AG04449 (cell line): ENCODE data around the gene SELE.

Experiments
- CTCF ChIA-PET: fragments of 350-600 bp; formaldehyde crosslinking; extraction: SDS; loops from one replicate; lab custom pipeline; 2021; ENCODE audit warnings: antibody characterized with exemption; lab: Yijun Ruan, JAX
- POLR2A ChIA-PET: fragments of 400-600, 350-600 bp; formaldehyde crosslinking; extraction: SDS; loops from one replicate; lab custom pipeline; 2020; ENCODE audit warnings: antibody characterized with exemption, inconsistent platforms; lab: Yijun Ruan, JAX
- DNase-seq: peaks from one replicate; pipeline ENCODE4 v3.0.0-alpha.2; 2010; ENCODE audit warnings: low read depth, low spot score
- H3K4me3 ChIP-seq: 2 replicates; pipeline ENCODE4 v1.5.1; 2011; ENCODE audit warnings: low read depth, mild to moderate bottlenecking, control low read depth, low read length
- TF ChIP-seq, protein P1 (sequence below): IDR thresholded peaks from one replicate; pipeline ENCODE4 v1.5.1; 2011; ENCODE audit warnings: mild to moderate bottlenecking, moderate library complexity, low read length, control low read depth, inconsistent platforms; ENCODE audit not compliant: insufficient read depth; ENCODE audit errors: missing control alignments

Gene SELE

DNA sequence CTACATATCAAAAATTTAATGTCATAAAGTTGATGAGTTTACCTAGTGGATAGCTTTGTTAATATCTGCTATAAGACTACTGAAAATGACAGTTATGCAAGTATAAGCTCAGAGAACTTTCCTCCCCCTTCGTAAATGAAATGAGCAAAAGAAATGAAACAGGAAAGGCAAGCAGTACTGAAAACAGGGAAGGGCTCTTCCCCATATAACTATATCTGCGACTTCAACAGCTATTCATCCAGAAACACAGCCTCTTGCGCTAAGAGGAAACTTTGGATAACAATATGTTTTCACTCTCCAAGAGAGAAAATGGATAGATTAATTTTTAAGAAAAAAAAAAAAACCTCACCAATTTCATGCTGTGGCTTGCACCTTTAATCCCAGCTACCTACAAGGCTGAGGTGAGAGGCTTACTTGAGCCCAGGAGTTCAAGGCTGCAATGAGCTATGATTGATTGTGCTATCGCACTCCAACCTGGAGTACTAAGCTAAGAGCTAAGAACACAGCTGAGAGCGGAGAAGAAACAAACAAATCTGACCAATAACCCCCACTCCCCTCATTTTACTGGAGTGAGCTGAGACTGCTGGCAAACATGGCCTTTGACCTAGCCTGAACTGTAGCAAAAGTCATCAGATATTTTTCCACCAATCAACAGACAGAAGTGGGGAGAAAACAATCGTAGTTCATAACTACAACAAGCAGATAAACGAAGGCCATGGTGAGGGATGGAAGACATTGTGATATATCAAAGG, 31.9 kb upstream of the SELE start:
- no peak for DNase-seq
- H3K4me3 ChIP-seq = no peak overlapping the region
- ChIA-PET CTCF (no interaction called here), POLR2A (no interaction called here)
- TF ChIP-seq, protein P1, sequence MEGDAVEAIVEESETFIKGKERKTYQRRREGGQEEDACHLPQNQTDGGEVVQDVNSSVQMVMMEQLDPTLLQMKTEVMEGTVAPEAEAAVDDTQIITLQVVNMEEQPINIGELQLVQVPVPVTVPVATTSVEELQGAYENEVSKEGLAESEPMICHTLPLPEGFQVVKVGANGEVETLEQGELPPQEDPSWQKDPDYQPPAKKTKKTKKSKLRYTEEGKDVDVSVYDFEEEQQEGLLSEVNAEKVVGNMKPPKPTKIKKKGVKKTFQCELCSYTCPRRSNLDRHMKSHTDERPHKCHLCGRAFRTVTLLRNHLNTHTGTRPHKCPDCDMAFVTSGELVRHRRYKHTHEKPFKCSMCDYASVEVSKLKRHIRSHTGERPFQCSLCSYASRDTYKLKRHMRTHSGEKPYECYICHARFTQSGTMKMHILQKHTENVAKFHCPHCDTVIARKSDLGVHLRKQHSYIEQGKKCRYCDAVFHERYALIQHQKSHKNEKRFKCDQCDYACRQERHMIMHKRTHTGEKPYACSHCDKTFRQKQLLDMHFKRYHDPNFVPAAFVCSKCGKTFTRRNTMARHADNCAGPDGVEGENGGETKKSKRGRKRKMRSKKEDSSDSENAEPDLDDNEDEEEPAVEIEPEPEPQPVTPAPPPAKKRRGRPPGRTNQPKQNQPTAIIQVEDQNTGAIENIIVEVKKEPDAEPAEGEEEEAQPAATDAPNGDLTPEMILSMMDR = no peak

DNA sequence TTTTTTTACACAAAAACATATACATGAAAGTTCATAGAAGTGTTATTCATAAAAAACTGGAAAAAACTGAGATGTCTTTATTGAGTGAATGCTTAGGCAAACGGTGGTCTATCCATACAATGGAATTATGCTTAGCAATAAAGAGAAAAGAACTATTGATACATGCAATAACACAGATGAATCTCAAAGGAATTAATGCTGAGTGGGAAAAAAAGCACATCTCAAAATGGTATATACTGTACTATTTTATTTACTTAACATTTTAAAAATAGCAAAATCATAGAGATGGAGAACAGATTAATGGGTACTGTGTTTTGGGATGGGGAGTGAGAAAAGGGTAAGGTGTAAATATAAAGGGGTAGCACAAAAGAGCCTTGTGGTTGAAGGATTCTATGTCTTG, 31.0 kb upstream of the SELE start:
- POLR2A ChIA-PET = no interaction called here
- CTCF ChIA-PET = no interaction called here
- DNase-seq = no peak
- no peak overlapping the region for H3K4me3 ChIP-seq
- TF ChIP-seq, protein P1 = no peak

DNA sequence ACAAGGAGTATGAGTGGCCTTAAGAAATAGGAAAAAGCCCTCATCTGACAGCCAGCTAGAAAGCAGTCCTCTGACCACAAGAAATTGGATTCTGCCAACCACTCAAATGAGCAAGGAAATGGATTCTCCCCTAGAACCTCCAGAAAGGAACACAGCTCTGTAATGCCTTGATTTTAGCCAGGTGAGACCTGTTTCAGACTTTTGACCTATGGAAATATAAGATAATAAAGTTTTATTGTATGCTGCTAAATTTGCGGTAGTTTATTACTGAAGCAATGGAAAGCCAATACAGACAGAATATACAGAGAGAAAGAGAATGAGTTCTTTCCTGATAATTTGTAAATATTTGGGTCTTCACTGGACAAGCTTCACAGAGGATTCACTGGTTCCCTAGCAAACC, 28.8 kb upstream of the SELE start:
- ChIA-PET CTCF (no interaction called here), POLR2A (no interaction called here)
- DNase-seq = no peak
- no peak overlapping the region for H3K4me3 ChIP-seq
- TF ChIP-seq, protein P1 = no peak

DNA sequence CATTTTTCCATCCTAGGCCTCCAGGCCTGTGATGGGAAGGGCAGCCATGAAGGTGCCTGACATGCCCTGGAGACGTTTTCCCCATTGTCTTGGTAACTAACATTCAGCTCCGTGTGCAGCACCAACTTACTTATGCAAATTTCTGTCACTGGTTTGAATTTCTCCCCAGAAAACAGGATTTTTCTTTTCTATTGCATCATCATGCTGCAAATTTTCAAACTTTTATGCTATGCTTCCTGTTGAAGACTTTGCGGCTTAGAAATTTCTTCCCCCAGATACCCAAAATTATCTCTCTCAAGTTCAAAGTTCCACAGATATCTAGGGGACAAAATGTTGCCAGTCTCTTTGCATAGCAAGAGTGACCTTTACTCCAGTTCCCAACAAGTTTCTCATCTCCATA, 25.2 kb upstream of the SELE start:
- no peak for DNase-seq
- CTCF ChIA-PET = no interaction called here
- TF ChIP-seq, protein P1 = no peak
- no peak overlapping the region for H3K4me3 ChIP-seq
- POLR2A ChIA-PET = no interaction called here

DNA sequence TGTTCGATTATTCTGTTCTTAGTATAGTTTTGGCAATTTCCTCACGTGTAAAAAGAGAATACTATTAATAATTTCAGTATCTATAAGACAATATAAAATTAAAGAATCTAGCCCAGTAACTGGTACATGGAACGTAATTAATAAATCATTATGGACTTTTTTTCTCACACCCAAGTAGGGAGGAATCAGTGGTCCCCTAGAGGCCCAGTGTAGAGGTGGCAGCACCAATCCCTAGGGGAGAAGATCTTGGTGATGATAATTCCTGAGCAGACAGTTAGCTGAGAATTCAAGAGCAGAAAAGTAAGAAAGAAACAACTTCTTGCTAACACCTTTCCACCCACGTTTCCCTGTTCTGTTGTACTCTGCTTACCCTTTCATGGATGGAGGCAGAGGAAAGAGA, 19.7 kb upstream of the SELE start:
- DNase-seq = no peak
- TF ChIP-seq, protein P1 = no peak
- POLR2A ChIA-PET = no interaction called here
- CTCF ChIA-PET = no interaction called here
- no peak overlapping the region for H3K4me3 ChIP-seq

DNA sequence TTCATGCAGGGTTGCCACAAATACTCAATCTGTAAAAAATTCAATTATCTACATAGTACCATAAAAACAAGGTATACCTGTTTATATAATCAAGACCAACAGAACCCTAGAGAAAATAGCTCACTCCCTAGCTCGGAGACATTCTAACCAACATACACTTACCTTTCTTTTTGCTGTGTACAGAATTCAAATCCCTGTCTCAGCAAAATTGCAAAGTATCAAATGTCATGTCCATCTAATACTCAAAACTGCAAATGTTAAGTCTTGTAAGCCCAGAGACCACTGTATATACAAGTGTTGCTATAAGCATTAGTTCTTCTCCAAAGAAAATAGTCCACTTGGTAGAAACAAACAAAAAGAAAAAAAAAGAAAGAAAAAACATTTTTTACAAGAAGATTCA, 16.2 kb upstream of the SELE start:
- H3K4me3 ChIP-seq = no peak overlapping the region
- no peak for DNase-seq
- POLR2A ChIA-PET = no interaction called here
- TF ChIP-seq, protein P1 = no peak
- CTCF ChIA-PET = no interaction called here
